GDM1 (cell line): ENCODE measurements around the gene NAGS.
"Not testable (repeated sequence)": the region's sequence is repeated elsewhere in the genome, so short reads cannot be mapped to it uniquely, and the experiment has no call there.

Experiments
- DNase-seq: peaks from one replicate; lab custom pipeline; 2025; lab: John Stamatoyannopoulos, UW

The NAGS gene

GRCh38 chr17:44007346-44008204 is 3.2 kb downstream of the NAGS start:
- DNase-seq = no peak

GRCh38 chr17:44008205-44008909 is 3.9 kb downstream of the NAGS start:
- no peak for DNase-seq

GRCh38 chr17:44010966-44011647 is 6.7 kb downstream of the NAGS start:
- no peak for DNase-seq

GRCh38 chr17:44011876-44012275 is 7.5 kb downstream of the NAGS start:
- no peak for DNase-seq

- DNase-seq = no peak
Measured at GRCh38 chr17:44012391-44012790, 8.0 kb downstream of the NAGS start.

GRCh38 chr17:44012874-44013273 is 8.5 kb downstream of the NAGS start:
- no peak for DNase-seq

- no peak for DNase-seq
Measured at GRCh38 chr17:44014133-44014436, 9.7 kb downstream of the NAGS start.

GRCh38 chr17:44014437-44015172 is 10.2 kb downstream of the NAGS start, which contains the start of gene TMEM101:
Gene TMEM101 (minus strand): TSS chr17:44014963. CDS start chr17:44014952, 11 bp downstream.
- peak; percentile 80 for DNase-seq

GRCh38 chr17:44021227-44021626 is 16.8 kb downstream of the NAGS start:
- not testable (repeated sequence) for DNase-seq

- DNase-seq = no peak
Measured at GRCh38 chr17:44022246-44022645, 17.8 kb downstream of the NAGS start.

- no peak for DNase-seq
Measured at GRCh38 chr17:44023545-44024270, 19.3 kb downstream of the NAGS start.

- no peak for DNase-seq
Measured at GRCh38 chr17:44024271-44024663, 19.8 kb downstream of the NAGS start.

GRCh38 chr17:44024853-44025252 is 20.4 kb downstream of the NAGS start:
- DNase-seq = no peak

- DNase-seq = no peak
Measured at GRCh38 chr17:44029736-44030135, 25.3 kb downstream of the NAGS start.

- no peak for DNase-seq
Measured at GRCh38 chr17:44030482-44030881, 26.1 kb downstream of the NAGS start.

GRCh38 chr17:44033861-44034408 is 29.5 kb downstream of the NAGS start:
- no peak for DNase-seq

- DNase-seq = not testable (repeated sequence)
Measured at GRCh38 chr17:44034688-44035087, 30.3 kb downstream of the NAGS start.

- no peak for DNase-seq
Measured at GRCh38 chr17:44037471-44037870, 33.0 kb downstream of the NAGS start.

GRCh38 chr17:44038604-44039011 is 34.2 kb downstream of the NAGS start:
- DNase-seq = no peak

- DNase-seq = no peak
Measured at GRCh38 chr17:44039829-44040635, 35.6 kb downstream of the NAGS start.
